ENCODE data around the gene SECISBP2L.

SECISBP2L gene

DNA sequence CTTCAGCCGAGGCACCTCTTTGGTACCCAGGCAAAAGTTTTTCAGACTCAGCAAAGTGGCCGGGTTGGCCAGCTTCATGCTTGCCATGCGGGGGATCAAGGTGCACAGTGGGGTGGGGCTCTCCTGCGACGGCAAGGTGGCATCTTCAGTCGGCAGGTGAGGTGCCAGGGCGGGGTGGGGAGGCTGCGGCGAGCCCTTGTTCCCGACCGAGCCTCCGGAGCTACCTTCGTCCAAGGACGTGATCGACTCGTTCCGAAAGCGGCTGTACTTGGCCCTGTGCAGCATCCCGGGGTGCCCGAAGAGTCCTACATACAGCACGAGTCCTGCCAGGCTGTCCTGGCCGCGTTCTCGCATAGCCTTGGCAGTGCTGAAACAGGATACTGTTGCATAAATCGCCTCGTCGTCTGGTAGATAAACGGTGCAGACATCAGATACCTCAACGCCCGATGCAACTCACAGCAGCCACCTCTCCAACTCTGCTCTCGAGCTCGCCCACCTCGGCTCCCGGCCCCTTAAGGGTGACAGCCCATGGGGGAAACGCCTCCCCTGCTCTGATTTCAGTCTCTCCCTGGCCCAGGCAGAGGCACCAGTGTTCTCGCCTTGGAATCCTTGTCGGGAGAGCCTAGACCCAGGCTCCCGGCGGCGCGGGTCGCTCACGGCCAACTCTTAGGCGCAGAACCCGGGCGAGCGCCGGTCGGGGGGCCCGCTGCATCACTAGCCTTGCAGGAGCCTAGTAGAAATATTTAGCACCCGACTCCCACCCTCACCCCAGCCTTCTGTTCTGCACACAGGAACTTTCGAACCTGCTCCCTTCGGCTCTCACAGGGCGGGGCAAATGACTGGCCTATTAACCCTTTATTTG, 83.4 kb downstream of the SECISBP2L start:
- DNase-seq, result no peak

DNA sequence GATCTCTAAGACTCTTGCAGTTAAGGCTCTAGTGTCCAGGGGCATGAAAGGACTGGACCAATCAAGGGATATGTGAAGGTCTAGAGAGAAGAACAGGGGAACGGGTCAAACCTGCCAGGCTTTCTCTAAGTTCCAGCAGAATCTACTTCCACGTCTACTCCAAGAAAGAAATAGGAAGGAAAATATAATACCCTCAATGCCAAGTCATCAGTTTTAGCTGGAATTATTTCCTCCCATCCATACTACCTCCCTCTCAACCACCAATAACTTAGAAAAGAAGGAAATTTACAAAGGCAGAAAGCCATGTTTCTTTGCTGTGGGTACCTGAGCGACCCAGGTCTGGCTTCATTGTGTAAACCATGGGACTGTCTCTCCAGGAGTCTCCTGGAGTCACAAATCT, 90.3 kb downstream of the SECISBP2L start:
- no peak for DNase-seq

- DNase-seq, result no peak
These were observed 90.9 kb downstream of the SECISBP2L start for GRCh38 chr15:48955370-48955769.

GRCh38 chr15:48954538-48954937, 91.7 kb downstream of the SECISBP2L start:
- DNase-seq, result no peak

DNA sequence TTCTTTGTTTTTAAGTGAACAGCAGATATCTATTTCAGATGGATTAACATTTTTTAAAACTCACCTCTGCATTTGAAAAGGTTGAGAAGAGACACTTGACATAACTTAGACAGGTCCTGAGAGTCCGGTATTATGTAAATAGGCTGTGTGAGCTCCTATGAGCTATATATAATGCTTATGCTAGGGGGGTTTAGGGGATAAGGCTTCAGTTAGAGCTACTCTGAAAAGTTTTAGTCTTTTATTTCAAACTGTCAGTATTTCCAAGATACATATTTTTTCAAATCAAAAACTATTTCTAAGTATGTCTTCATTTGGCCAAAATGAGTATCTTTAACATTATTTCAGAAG, 99.4 kb downstream of the SECISBP2L start:
- no peak for DNase-seq

DNA sequence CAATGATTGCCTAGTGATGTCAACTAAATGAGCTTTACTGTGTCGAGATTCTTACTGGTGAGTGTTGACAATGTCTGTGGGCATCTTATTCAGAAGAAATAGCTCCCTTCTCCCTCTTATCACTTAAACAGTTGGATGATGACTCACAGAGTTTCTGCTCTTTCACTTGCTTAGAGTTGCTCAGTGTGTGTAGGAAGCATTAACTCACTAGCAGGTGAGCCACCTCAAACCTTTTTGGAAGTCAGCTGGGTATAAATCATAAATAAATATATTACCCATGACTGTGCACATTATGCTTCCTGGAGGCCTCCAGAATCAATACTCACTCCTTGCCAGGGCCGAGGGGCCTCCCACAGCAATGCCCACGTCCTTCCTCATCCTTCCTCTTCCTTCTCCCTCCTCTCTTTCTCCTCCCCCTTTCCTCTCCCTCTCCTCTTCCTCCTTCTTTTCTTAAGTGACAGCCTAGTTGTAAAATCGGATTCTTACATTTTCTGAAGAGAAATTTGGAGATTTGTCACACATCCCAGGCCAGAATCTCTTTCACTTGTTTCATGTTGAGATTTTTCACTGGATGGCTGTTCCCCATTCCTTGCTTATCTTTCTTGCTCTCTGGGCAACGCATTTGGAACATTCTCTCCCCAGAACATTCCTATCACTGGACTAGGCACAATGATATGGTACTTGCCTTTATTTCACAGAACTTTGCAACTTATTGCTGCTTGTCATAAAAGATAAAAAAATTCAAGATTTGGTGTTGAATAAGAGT, 100.0 kb downstream of the SECISBP2L start:
- no peak for DNase-seq

DNA sequence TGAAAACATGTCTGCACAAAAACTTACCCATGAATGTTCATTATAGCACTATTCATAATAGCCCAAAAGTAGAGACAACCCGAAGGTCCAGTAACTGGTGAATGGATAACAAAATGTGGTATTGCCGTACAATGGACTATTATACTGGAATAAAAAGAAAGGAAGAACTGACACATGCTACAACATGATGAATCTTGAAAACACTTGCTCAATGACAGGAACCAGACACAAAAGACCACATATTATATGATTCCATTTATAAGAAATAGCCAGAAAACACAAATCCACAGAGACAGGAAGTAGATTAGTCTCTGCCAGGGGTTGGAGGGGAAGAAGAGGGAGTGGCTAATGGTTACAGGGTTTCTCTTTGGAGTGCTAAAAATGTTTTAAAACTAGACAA, 100.9 kb downstream of the SECISBP2L start:
- no peak for DNase-seq

DNA sequence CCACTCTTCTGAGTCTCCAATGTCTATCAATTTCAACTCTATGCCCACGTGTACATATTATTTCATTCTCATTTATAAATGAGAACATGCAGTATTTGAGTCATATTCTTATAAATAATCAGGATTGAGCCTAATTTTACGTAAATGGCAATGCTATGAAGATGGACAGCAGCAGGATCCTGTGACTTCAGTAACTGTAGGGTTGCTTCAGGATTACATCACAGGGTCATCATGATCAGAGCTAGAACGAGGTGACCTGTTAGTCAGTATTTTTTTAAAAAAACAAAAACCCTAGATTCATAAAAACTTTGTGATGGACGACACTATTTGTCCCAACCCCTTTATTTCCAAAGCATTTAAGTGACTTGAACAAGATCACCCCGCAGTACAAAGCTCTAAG, 104.3 kb downstream of the SECISBP2L start:
- no peak for DNase-seq

GRCh38 chr15:48940508-48940907, 105.7 kb downstream of the SECISBP2L start:
- no peak for DNase-seq

DNA sequence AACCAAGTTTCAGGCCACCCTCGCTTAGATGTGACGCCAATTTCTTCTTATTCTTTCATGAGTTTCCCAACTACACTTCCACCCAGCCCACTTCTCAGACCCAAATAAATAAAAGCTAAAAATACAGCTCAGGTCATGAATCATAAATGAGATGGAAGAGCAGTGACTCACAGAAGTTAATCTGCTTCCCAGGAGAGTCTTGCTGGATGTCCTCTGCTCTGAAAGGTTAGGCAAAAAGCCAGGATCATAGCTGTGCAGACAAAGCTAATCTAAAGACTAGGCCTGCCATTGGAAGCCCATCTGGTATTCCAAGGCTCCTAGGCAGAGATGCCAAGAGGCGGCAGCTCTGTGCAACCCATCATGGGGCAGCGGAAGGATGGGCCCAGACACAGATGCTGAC, 106.6 kb downstream of the SECISBP2L start:
- DNase-seq, result no peak
